H1 (cell line): ENCODE results near the gene RAB25. TPM values are rescaled to one million over a fixed set of nuclear protein-coding genes. Genes with fewer than 3 reads are reported as not detected.

Source experiments
- CTCF ChIA-PET: fragments of 300-600 bp; sonication (Branson Sonifier 250); formaldehyde crosslinking; loops from one replicate; lab custom pipeline; 2021; ENCODE audit not compliant: partially characterized antibody; lab: Charles Lee
- POLR2A ChIA-PET: fragments of 300-600 bp; sonication (Branson Sonifier 250); formaldehyde crosslinking; loops from one replicate; lab custom pipeline; 2021; ENCODE audit warnings: inconsistent platforms; ENCODE audit not compliant: partially characterized antibody; lab: Charles Lee
- DNase-seq, 2 experiments: peaks; one replicate each; pipeline versions ENCODE4 v3.0.0 to v3.0.0-alpha.2; 2010 to 2022; ENCODE audit warnings: low spot score in 2 of 2, low read depth in 1 of 2, mixed read lengths in 1 of 2
- FAIRE-seq: peaks from 2 replicates; lab custom pipeline; 2011; peaks lifted over from hg19 to GRCh38; lab: Jason Lieb, UNC
- H2AFZ ChIP-seq: 2 replicates; pipeline ENCODE4 v1.8.1; 2012; ENCODE audit warnings: low read length, inconsistent platforms
- H2AK5ac ChIP-seq: 2 replicates; pipeline ENCODE4 v1.6.1; 2013; ENCODE audit warnings: low read depth, low read length
- H2BK120ac ChIP-seq: replicated peaks from 2 replicates; pipeline ENCODE3; 2013; ENCODE audit warnings: low read depth, low read length, inconsistent platforms
- H2BK12ac ChIP-seq: 2 replicates; pipeline ENCODE4 v1.6.1; 2013; ENCODE audit warnings: low read depth, low read length
- H2BK15ac ChIP-seq: 2 replicates; pipeline ENCODE4 v1.6.1; 2013; ENCODE audit warnings: low read length
- H2BK20ac ChIP-seq: 2 replicates; pipeline ENCODE4 v1.6.1; 2013; ENCODE audit warnings: low read length
- H2BK5ac ChIP-seq: 2 replicates; pipeline ENCODE4 v1.6.1; 2013; ENCODE audit warnings: low read depth, low read length
- H3K14ac ChIP-seq: 2 replicates; pipeline ENCODE4 v1.6.1; 2013; ENCODE audit warnings: inconsistent platforms; ENCODE audit not compliant: insufficient read length
- H3K18ac ChIP-seq: 2 replicates; pipeline ENCODE4 v1.6.1; 2013; ENCODE audit warnings: low read length; ENCODE audit errors: extremely low read depth
- H3K23ac ChIP-seq: 2 replicates; pipeline ENCODE4 v1.6.1; 2013; ENCODE audit warnings: inconsistent platforms; ENCODE audit not compliant: insufficient read length
- H3K23me2 ChIP-seq: 2 replicates; pipeline ENCODE4 v1.6.1; 2013; ENCODE audit warnings: low read depth, low read length
- H3K27ac ChIP-seq: 2 replicates; pipeline ENCODE4 v1.6.1; 2011; ENCODE audit warnings: low read depth, low read length, inconsistent platforms
- H3K27me3 ChIP-seq, 4 experiments: replicated peaks in 1 of 4; 1 replicate in 1 of 4; 2 replicates in 3 of 4; pipeline versions ENCODE4 v1.6.1 to v1.8.1; 2011 to 2013; ENCODE audit warnings: low read length in 3 of 4, mild to moderate bottlenecking in 3 of 4, inconsistent platforms in 2 of 4, mixed read lengths in 2 of 4, moderate library complexity in 1 of 4; ENCODE audit not compliant: control insufficient read depth in 3 of 4, insufficient read depth in 3 of 4; ENCODE audit errors: extremely low read depth in 1 of 4
- H3K36me3 ChIP-seq, 4 experiments: 2 replicates each; pipeline versions ENCODE4 v1.6.1 to v1.8.1; 2011 to 2013; ENCODE audit warnings: mild to moderate bottlenecking in 4 of 4, low read length in 3 of 4, moderate library complexity in 2 of 4, control low read depth in 1 of 4, inconsistent platforms in 1 of 4; ENCODE audit not compliant: insufficient read depth in 4 of 4, control insufficient read depth in 2 of 4
- H3K4ac ChIP-seq: replicated peaks from 2 replicates; pipeline ENCODE3; 2013; ENCODE audit warnings: low read length, low read depth, mixed read lengths, inconsistent platforms; ENCODE audit not compliant: insufficient read length
- H3K4me1 ChIP-seq, 4 experiments: replicated peaks in 1 of 4; 1 replicate in 1 of 4; 2 replicates in 3 of 4; pipeline versions ENCODE4 v1.6.1 to v1.8.1; 2011 to 2013; ENCODE audit warnings: low read length in 3 of 4, inconsistent platforms in 2 of 4, mixed read lengths in 1 of 4; ENCODE audit not compliant: insufficient read depth in 4 of 4, control insufficient read depth in 3 of 4
- H3K4me2 ChIP-seq, 2 experiments: 2 replicates each; pipeline versions ENCODE4 v1.6.1 to v1.8.1; 2011 to 2013; ENCODE audit warnings: low read depth in 2 of 2, low read length in 2 of 2, control low read depth in 1 of 2, inconsistent platforms in 1 of 2, mild to moderate bottlenecking in 1 of 2; ENCODE audit not compliant: insufficient read depth in 1 of 2
- H3K4me3 ChIP-seq, 4 experiments: fragments of 200-600, 300-600 bp in 1 of 4; sonication (generic), shearing (Covaris generic), sonication (Bioruptor Twin) in 1 of 4; 2 replicates each; pipeline versions ENCODE4 v1.5.1 to v1.8.1; 2011 to 2016; ENCODE audit warnings: low read length in 4 of 4, low read depth in 3 of 4, control low read depth in 2 of 4, inconsistent platforms in 2 of 4, mild to moderate bottlenecking in 2 of 4, mixed read lengths in 1 of 4, moderate library complexity in 1 of 4; ENCODE audit not compliant: insufficient read depth in 2 of 4; ENCODE audit errors: extremely low read depth in 1 of 4
- H3K56ac ChIP-seq: replicated peaks from 2 replicates; pipeline ENCODE3; 2013; ENCODE audit warnings: low read depth, mild to moderate bottlenecking, mixed read lengths, low read length, inconsistent platforms; ENCODE audit not compliant: insufficient read length
- H3K79me1 ChIP-seq: 2 replicates; pipeline ENCODE4 v1.6.1; 2013; ENCODE audit warnings: low read depth, low read length, control low read depth
- H3K79me2 ChIP-seq, 2 experiments: 2 replicates each; pipeline versions ENCODE4 v1.6.1 to v1.8.1; 2012 to 2013; ENCODE audit warnings: low read length in 2 of 2, mild to moderate bottlenecking in 2 of 2, inconsistent platforms in 1 of 2; ENCODE audit not compliant: insufficient read depth in 2 of 2, control insufficient read depth in 1 of 2
- H3K9ac ChIP-seq, 4 experiments: replicated peaks in 1 of 4; 1 replicate in 1 of 4; 2 replicates in 3 of 4; pipeline versions ENCODE4 v1.6.1 to v1.8.1; 2011 to 2013; ENCODE audit warnings: low read depth in 3 of 4, low read length in 3 of 4, control low read depth in 2 of 4, mild to moderate bottlenecking in 2 of 4, moderate library complexity in 2 of 4, inconsistent platforms in 1 of 4; ENCODE audit errors: extremely low read depth in 1 of 4
- H3K9me3 ChIP-seq, 2 experiments: 2 replicates each; pipeline versions ENCODE4 v1.6.1 to v1.8.1; 2012 to 2013; ENCODE audit warnings: mild to moderate bottlenecking in 2 of 2, moderate library complexity in 2 of 2, control low read depth in 1 of 2, inconsistent platforms in 1 of 2, low read depth in 1 of 2, low read length in 1 of 2, mixed read lengths in 1 of 2; ENCODE audit not compliant: insufficient read depth in 2 of 2
- H4K20me1 ChIP-seq, 2 experiments: replicated peaks in 1 of 2; 2 replicates each; pipeline versions ENCODE3 to v1.8.1; 2011 to 2013; ENCODE audit warnings: inconsistent platforms in 2 of 2, low read length in 2 of 2, mild to moderate bottlenecking in 1 of 2; ENCODE audit not compliant: insufficient read depth in 2 of 2, control insufficient read depth in 1 of 2
- H4K5ac ChIP-seq: 2 replicates; pipeline ENCODE4 v1.6.1; 2013; ENCODE audit warnings: low read length, low read depth, mixed read lengths, inconsistent platforms; ENCODE audit not compliant: insufficient read length
- H4K8ac ChIP-seq: 2 replicates; pipeline ENCODE4 v1.8.0; 2013; ENCODE audit warnings: mild to moderate bottlenecking, moderate library complexity, low read length, inconsistent platforms; ENCODE audit not compliant: insufficient read depth; ENCODE audit errors: extremely low read depth
- H4K91ac ChIP-seq: replicated peaks from 2 replicates; pipeline ENCODE3; 2013; ENCODE audit warnings: low read length, mixed read lengths, inconsistent platforms; ENCODE audit not compliant: insufficient read length
- ASH2L ChIP-seq: fragments of 200-600, 300-600 bp; sonication (generic); IDR thresholded peaks from one replicate; pipeline ENCODE4 v1.7.1; 2017; ENCODE audit warnings: low read length
- BACH1 ChIP-seq: IDR thresholded peaks from 2 replicates; pipeline ENCODE4 v1.6.1; 2012; ENCODE audit warnings: low read length, improper control_type of control experiment
- EZH2 ChIP-seq: fragments of 200-600 bp; sonication (generic); IDR thresholded peaks from 2 replicates; pipeline ENCODE4 v1.7.1; 2012; ENCODE audit warnings: low read depth, mild to moderate bottlenecking, moderate library complexity, low read length, inconsistent platforms; ENCODE audit not compliant: severe bottlenecking
- KDM5A ChIP-seq: fragments of 200-600 bp; IDR thresholded peaks from 2 replicates; pipeline ENCODE4 v1.7.1; 2012; ENCODE audit warnings: mild to moderate bottlenecking, low read length, inconsistent platforms, mixed read lengths
- NANOG ChIP-seq: IDR thresholded peaks from 2 replicates; pipeline ENCODE4 v1.6.1; 2011; ENCODE audit warnings: low read length, low read depth, mild to moderate bottlenecking, inconsistent platforms; ENCODE audit not compliant: insufficient read depth, poor library complexity, severe bottlenecking
- NRF1 ChIP-seq: IDR thresholded peaks from 2 replicates; pipeline ENCODE4 v1.6.1; 2011; ENCODE audit warnings: mild to moderate bottlenecking, low read depth, low read length, improper control_type of control experiment
- TAF1 ChIP-seq: IDR thresholded peaks from 2 replicates; pipeline ENCODE4 v1.6.1; 2011; ENCODE audit warnings: mild to moderate bottlenecking, low read depth, low read length
- TCF12 ChIP-seq: IDR thresholded peaks from 2 replicates; pipeline ENCODE4 v1.6.1; 2011; ENCODE audit warnings: low read depth, mild to moderate bottlenecking, low read length
- ZNF274 ChIP-seq: IDR thresholded peaks from 2 replicates; pipeline ENCODE4 v1.7.0; 2012; ENCODE audit warnings: low read length, borderline replicate concordance; ENCODE audit errors: extremely low read depth
- WGBS, 2 experiments: shearing (Covaris generic) in 1 of 2; methylation state at CpG; one replicate each; pipeline versions ENCODE4 v1.1.6 to v1.1.7; 2013 to 2015; ENCODE audit warnings: low lambda C conversion rate in 2 of 2, mixed read lengths in 2 of 2, inconsistent platforms in 1 of 2, low coverage in 1 of 2, missing lambda C conversion rate in 1 of 2; ENCODE audit not compliant: insufficient replicate concordance in 2 of 2, insufficient coverage in 1 of 2, insufficient read length in 1 of 2; ENCODE audit errors: extremely low coverage in 1 of 2, missing lambda C conversion rate in 1 of 2; 5-methylcytosine and 5-hydroxymethylcytosine counted together
- polyA plus RNA-seq, 7 experiments: library from polyadenylated mRNA; depleted of rRNA in 3 of 7; stranded (reverse) in 5 of 7; unstranded in 2 of 7; fragments of >200 nt in 5 of 7; fragments of 200-250 nt in 2 of 7; gene quantifications; 1 replicate in 5 of 7; 2 replicates in 1 of 7; 4 replicates in 1 of 7; pipeline versions ENCODE4 v1.2.1 to v1.2.3, GENCODE V29; 2011 to 2013; ENCODE audit warnings: missing spikeins in 2 of 7, mixed read lengths in 2 of 7
- total RNA-seq: library from RNA; stranded (reverse); fragmentation: NEBNext Ultra II Directional; extraction: Animal tissue kit (Norgen Biotek cat#: 25700); gene quantifications from 2 replicates; pipeline ENCODE4 v1.2.1, GENCODE V29; 2021

RAB25 gene
- total and polyA plus RNA-seq, 2 of the 8 experiments (the other 6 are each of a cell fraction or from before 2014, with no cell fraction given): 34.8 to 98.2 TPM

- H2BK120ac ChIP-seq: peak overlapping the region; percentile 81
- H3K9ac ChIP-seq: peak overlapping the region; percentile 60 to 90 (median 76)
- peak overlapping the region; percentile 86 for H3K27ac ChIP-seq
- ChIA-PET CTCF (interaction anchor here (0.8 to 29.5 kb wide), 3 partner anchors 8 to 50 kb away, joined by 4 to 1994 read pairs (median 5); partner anchors contain the start of gene LMNA), POLR2A (interaction anchor here (1.0 to 29.6 kb wide), 12 partner anchors 7 to 147 kb away, joined by 3 to 763 read pairs (median 12); partner anchors contain the start of genes ARHGEF2, KHDC4, LMNA and RAB25)
- DNase-seq (no peak), FAIRE-seq (no peak)
- peak overlapping the region; percentile 97 for H3K18ac ChIP-seq
- H2BK5ac ChIP-seq: peak overlapping the region; percentile 98
- peak overlapping the region; percentile 60; the same call in 1 of the 2 replicates for H4K8ac ChIP-seq
- peak overlapping the region; percentile 87 for H3K4ac ChIP-seq
- 0 out of 2 replicates have a peak overlapping the region, but pooled peaks have one; percentile 17 for H2AK5ac ChIP-seq
- peaks cover 19 to 72% of the 10 kb centered on the region in 2 experiments for H3K79me2 ChIP-seq
- H2BK20ac ChIP-seq: 0 out of 2 replicates have a peak overlapping the region, but pooled peaks have one; percentile 34
- no peaks in the 10 kb centered on the region for H3K9me3 ChIP-seq
- WGBS, 2 experiments: 2% methylated on average over 19 of the region's 61 CpGs; no CpG with 5 or more reads in 1 of the 2 experiments
- peaks cover 15 to 33% (median 20%) of the 10 kb centered on the region in 4 experiments for H3K4me1 ChIP-seq
- peaks cover 14% of the 10 kb centered on the region for H3K23me2 ChIP-seq
- peaks cover 14 to 23% of the 10 kb centered on the region in 2 experiments for H4K20me1 ChIP-seq
- peak overlapping the region; percentile 87; the same call in 1 of the 2 replicates for H2BK12ac ChIP-seq
- no peaks in the 10 kb centered on the region for H3K27me3 ChIP-seq
- H4K5ac ChIP-seq: peak overlapping the region; percentile 97
- H4K91ac ChIP-seq: peak overlapping the region; percentile 99
- H2AFZ ChIP-seq: no peak overlapping the region
- peak overlapping the region; percentile 86 to 98 (median 94) for H3K4me3 ChIP-seq
- H3K14ac ChIP-seq: peak overlapping the region; percentile 78
- peak overlapping the region; percentile 93 for H3K56ac ChIP-seq
- H3K4me2 ChIP-seq: peak overlapping the region; percentile 76 to 79
- H3K36me3 ChIP-seq: peaks cover 0 to 15% (median 7%) of the 10 kb centered on the region in 4 experiments; a peak in 5 of 8 replicates
- H3K23ac ChIP-seq: no peak overlapping the region
- H3K79me1 ChIP-seq: peaks cover 15% of the 10 kb centered on the region
- no peak overlapping the region for H2BK15ac ChIP-seq
- TF ChIP-seq NANOG: no peak
- TF ChIP-seq ASH2L: peak; percentile 27
- TF ChIP-seq BACH1: no peak
- no peak for TF ChIP-seq KDM5A
- peak; percentile 9; the same call in 1 of the 2 replicates for TF ChIP-seq TAF1
- TF ChIP-seq NRF1: no peak
- no peak for TF ChIP-seq ZNF274
- no peak for TF ChIP-seq EZH2
- no peak for TF ChIP-seq TCF12
Measured at GRCh38 chr1:156081180-156081916, 20.4 kb downstream of the RAB25 start.
